Stimulated activated effector memory CD8-positive, alpha-beta T cell treated with anti-CD3 and anti-CD28 coated beads, Interleukin-12 subunit alpha, Interleukin-12 subunit beta, amount 100 ng/mL, for 72 hours (primary cell): Measurements from ENCODE around the gene CMIP.

Experiments
- ATAC-seq: fragments of 150-1000 bp; cut with Tn5 transposase; 2 replicates; pipeline ENCODE4 v1.10.0; 2021
- DNase-seq, 2 donors: peaks; one replicate each; pipeline ENCODE4 v3.0.0; 2021 to 2022; ENCODE audit warnings: low spot score in 2 of 2
- H3K27ac Mint-ChIP-seq: one replicate; pipeline ENCODE4 v1.8.0; 2022; ENCODE audit warnings: mild to moderate bottlenecking, mixed read lengths
- H3K36me3 Mint-ChIP-seq: one replicate; pipeline ENCODE4 v1.8.0; 2022; ENCODE audit warnings: mild to moderate bottlenecking, mixed read lengths
- H3K4me1 Mint-ChIP-seq: one replicate; pipeline ENCODE4 v1.8.0; 2022; ENCODE audit warnings: mixed read lengths
- H3K4me3 Mint-ChIP-seq: one replicate; pipeline ENCODE4 v1.8.0; 2022; ENCODE audit warnings: mild to moderate bottlenecking, mixed read lengths
- H3K9me3 Mint-ChIP-seq: one replicate; pipeline ENCODE4 v1.8.0; 2022; ENCODE audit warnings: mixed read lengths

The CMIP gene

DNA sequence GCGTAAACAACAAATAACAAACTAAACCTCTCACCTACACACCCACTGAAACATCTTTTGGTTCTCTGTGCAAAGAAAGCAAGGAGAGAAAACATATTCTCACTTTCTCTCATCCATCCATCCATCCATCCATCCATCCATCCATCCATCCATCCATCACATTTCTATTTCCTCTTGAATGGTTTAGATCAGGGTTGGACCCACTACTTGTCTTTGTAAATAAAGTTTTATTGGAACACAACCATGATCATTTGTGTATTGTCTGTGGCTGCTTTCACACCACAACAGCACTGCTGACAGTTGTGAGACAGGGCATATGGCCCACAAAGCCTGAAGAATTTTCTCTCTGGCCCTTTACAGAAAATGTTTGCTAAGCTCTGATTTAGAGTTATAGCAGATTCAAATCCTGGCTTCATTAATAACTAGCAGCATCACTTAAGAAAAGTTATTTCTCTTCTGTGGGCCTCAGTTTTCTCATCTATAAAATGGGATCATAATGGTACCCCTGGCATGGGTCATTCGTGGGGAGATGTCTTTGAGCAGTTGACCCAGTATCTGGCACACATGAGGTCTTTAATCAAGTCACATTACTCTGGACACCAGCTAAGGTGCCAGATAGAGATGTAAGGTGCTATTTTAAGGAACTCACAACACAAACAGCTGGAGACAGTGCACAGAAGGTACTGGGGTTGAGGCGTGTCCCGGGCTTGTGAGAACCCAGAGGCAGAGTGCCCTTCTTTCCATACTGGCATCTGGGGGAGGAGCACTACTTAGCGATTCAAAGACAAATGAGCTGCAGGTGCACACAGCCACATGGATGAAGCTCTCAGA lies 146.3 kb downstream of the CMIP start:
- H3K4me1 Mint-ChIP-seq: peaks cover 81% of the 10 kb centered on the region
- ATAC-seq (no peak), DNase-seq (no peak)
- no peak overlapping the region for H3K4me3 Mint-ChIP-seq
- H3K9me3 Mint-ChIP-seq: no peaks in the 10 kb centered on the region
- peaks cover 25% of the 10 kb centered on the region for H3K36me3 Mint-ChIP-seq
- peak overlapping the region; percentile 77 for H3K27ac Mint-ChIP-seq

- no peaks in the 10 kb centered on the region for H3K9me3 Mint-ChIP-seq
- DNase-seq: no peak
- peaks cover 83% of the 10 kb centered on the region for H3K4me1 Mint-ChIP-seq
- H3K36me3 Mint-ChIP-seq: peaks cover 25% of the 10 kb centered on the region
- no peak overlapping the region for H3K4me3 Mint-ChIP-seq
- H3K27ac Mint-ChIP-seq: peak overlapping the region; percentile 77
- ATAC-seq: no peak
These were observed 146.9 kb downstream of the CMIP start for GRCh38 chr16:81591545-81591870.

- peak overlapping the region; percentile 77 for H3K27ac Mint-ChIP-seq
- H3K4me3 Mint-ChIP-seq: no peak overlapping the region
- DNase-seq (no peak), ATAC-seq (no peak)
- peaks cover 86% of the 10 kb centered on the region for H3K4me1 Mint-ChIP-seq
- H3K36me3 Mint-ChIP-seq: peaks cover 23% of the 10 kb centered on the region
- H3K9me3 Mint-ChIP-seq: no peaks in the 10 kb centered on the region
These were observed 147.8 kb downstream of the CMIP start for GRCh38 chr16:81592353-81592866.

DNA sequence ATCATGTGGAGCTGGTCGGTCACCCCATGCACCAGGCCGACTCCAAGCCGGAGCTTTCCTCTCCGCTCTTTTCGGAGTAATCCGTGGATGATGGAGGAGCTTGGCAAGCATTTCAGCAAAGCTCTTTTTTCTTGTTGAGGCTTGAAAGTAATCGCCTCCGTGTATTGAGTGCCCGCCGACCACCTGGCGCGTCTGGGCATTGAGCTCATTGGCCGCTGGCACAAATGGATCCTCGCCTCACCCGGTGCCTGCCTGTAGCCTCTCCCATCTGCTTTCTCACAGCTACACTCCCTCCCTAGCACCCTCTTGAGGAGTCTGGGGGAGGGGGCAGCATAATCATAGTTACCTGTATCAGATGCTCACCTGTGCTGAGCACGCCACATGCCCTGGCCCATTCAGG lies 148.9 kb downstream of the CMIP start:
- no peak overlapping the region for H3K4me3 Mint-ChIP-seq
- DNase-seq (no peak), ATAC-seq (no peak)
- peaks cover 15% of the 10 kb centered on the region for H3K36me3 Mint-ChIP-seq
- H3K9me3 Mint-ChIP-seq: no peaks in the 10 kb centered on the region
- H3K27ac Mint-ChIP-seq: no peak overlapping the region
- H3K4me1 Mint-ChIP-seq: peaks cover 86% of the 10 kb centered on the region

- peak; percentile 91 for ATAC-seq
- H3K9me3 Mint-ChIP-seq: no peaks in the 10 kb centered on the region
- H3K4me3 Mint-ChIP-seq: no peak overlapping the region
- no peak for DNase-seq
- H3K27ac Mint-ChIP-seq: peak overlapping the region; percentile 96
- peaks cover 7% of the 10 kb centered on the region for H3K36me3 Mint-ChIP-seq
- peaks cover 86% of the 10 kb centered on the region for H3K4me1 Mint-ChIP-seq
These were observed 151.2 kb downstream of the CMIP start for GRCh38 chr16:81595629-81596292.

DNA sequence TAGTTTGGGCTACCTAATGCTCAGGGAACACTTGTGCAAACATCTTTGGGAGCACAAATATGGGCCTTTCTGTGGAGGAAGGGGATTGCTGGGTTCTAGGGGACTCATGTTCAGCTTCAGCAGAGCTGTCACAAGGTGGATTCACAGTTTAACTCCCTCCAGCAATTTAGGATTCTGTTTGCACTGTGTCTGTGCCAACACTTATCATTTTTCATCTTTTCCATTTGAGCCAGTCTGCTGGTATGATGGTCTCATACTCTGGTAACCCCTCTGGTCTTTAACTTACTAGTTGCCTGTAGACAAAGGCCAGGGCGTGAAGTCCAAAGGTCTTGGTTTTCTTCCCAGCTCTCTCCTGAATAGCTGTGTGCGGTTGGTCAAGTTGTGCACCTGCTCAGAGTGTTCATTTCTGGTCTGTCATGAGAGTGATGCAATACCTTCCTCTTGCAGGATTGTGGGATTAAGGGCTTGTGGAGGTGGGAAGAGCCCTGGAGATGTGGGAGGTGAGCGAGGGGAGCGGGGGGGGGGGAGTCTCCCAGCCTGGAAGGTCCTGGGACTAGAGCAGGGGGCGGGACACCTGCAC lies 152.6 kb downstream of the CMIP start:
- no peak overlapping the region for H3K4me3 Mint-ChIP-seq
- H3K9me3 Mint-ChIP-seq: no peaks in the 10 kb centered on the region
- no peak for ATAC-seq
- DNase-seq: no peak
- H3K4me1 Mint-ChIP-seq: peaks cover 78% of the 10 kb centered on the region
- H3K36me3 Mint-ChIP-seq: peaks cover 7% of the 10 kb centered on the region
- H3K27ac Mint-ChIP-seq: no peak overlapping the region

- H3K27ac Mint-ChIP-seq: peak overlapping the region; percentile 34
- DNase-seq (no peak), ATAC-seq (no peak)
- peaks cover 7% of the 10 kb centered on the region for H3K36me3 Mint-ChIP-seq
- no peaks in the 10 kb centered on the region for H3K9me3 Mint-ChIP-seq
- peaks cover 73% of the 10 kb centered on the region for H3K4me1 Mint-ChIP-seq
- H3K4me3 Mint-ChIP-seq: no peak overlapping the region
These were observed 153.5 kb downstream of the CMIP start for GRCh38 chr16:81598083-81598482.

GRCh38 chr16:81599034-81599744 lies 154.6 kb downstream of the CMIP start:
- no peak overlapping the region for H3K4me3 Mint-ChIP-seq
- peaks cover 64% of the 10 kb centered on the region for H3K4me1 Mint-ChIP-seq
- no peaks in the 10 kb centered on the region for H3K9me3 Mint-ChIP-seq
- ATAC-seq (no peak), DNase-seq (no peak)
- H3K27ac Mint-ChIP-seq: peak overlapping the region; percentile 64
- peaks cover 7% of the 10 kb centered on the region for H3K36me3 Mint-ChIP-seq

GRCh38 chr16:81600275-81600674 lies 155.7 kb downstream of the CMIP start:
- no peak for DNase-seq
- Mint-ChIP-seq H3K27ac (no peak overlapping the region), H3K4me1 (peaks cover 59% of the 10 kb centered on the region), H3K9me3 (no peaks in the 10 kb centered on the region), H3K4me3 (no peak overlapping the region), H3K36me3 (peaks cover 4% of the 10 kb centered on the region)
- ATAC-seq: no peak

DNA sequence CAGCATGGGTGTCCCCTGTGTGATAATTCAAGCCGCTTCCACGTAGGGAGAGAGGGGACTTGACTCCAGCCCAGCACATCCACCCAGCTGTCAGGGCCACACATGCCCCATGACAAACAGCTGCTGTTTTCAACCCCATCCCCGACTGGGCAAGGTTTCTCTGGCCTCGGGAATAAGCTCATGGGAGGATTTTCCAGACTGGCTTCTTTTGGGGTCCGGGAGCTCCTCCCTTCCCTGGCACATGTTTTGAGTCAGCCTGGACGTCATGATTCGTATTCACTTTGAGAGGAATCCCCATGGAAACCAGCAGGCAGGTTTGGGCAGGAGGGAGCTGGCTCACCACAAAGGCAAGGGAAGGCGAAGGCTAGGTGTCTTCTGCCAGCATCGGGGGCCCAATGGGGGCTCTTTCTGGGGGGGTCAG lies 156.4 kb downstream of the CMIP start:
- Mint-ChIP-seq H3K36me3 (no peaks in the 10 kb centered on the region), H3K9me3 (no peaks in the 10 kb centered on the region), H3K4me3 (no peak overlapping the region), H3K27ac (peak overlapping the region; percentile 50), H3K4me1 (peaks cover 52% of the 10 kb centered on the region)
- DNase-seq: no peak
- ATAC-seq: no peak

DNA sequence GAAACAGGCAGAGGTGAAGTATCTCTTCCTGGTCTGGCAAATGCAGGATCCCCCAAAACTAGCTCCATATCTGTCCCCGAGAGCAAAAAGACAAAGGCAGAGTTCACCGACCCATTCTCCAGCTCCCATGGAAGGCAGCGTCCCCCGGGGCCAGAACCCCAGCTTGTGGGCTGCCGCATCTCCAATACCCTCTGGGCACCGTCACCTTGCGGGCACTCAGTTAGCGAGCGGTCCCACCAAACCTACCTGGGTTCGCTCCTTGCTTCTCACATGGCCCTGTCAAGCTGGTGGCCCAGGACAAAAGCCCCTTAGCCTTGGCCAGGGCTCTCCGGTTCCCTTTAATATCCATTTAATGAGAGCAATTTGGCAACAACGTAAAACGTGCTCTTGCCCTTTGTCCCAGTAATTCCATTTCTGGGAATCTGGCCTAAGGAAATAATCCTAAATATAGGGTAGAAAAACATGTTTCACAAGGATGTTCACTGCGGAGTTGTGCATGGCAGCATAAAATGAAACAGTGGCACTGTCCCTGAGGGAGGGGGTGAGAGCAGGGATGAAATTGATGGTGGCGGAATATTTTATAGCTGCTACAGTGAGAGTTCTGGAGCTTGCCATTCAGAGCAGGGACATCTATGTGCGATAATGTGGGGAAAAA lies 157.1 kb downstream of the CMIP start:
- ATAC-seq (no peak), DNase-seq (no peak)
- Mint-ChIP-seq H3K9me3 (no peaks in the 10 kb centered on the region), H3K4me3 (no peak overlapping the region), H3K4me1 (peaks cover 50% of the 10 kb centered on the region), H3K36me3 (peaks cover 6% of the 10 kb centered on the region), H3K27ac (peak overlapping the region; percentile 50)

DNA sequence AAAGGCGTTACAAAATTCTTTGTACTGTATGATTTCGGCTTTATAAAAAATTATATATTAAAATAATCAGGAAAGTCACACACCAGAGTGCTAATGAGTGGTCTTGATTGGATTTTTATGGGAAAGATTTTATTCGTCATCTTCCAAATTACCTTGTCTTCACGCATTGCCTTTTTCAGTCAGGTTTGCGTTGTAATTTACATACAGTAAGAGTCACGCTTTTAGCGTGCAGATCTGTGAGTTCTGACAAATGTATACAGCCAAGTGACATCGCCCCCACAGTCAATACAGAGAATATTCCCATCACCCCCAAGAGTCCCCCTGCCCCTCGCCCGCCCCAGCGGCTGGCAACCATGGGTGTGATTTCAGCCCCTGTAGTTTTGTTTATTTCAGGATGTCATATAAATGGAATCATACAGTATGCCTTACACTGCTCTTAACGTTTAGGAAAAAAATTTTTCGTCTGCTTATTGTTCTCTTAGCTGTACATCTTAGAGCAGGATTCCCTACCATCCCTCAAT lies 157.7 kb downstream of the CMIP start:
- no peak overlapping the region for H3K27ac Mint-ChIP-seq

GRCh38 chr16:81602792-81603191 lies 158.2 kb downstream of the CMIP start:
- no peak overlapping the region for H3K27ac Mint-ChIP-seq
- H3K4me3 Mint-ChIP-seq: no peak overlapping the region
- H3K4me1 Mint-ChIP-seq: peaks cover 41% of the 10 kb centered on the region
- DNase-seq (no peak), ATAC-seq (no peak)
- no peaks in the 10 kb centered on the region for H3K9me3 Mint-ChIP-seq
- peaks cover 17% of the 10 kb centered on the region for H3K36me3 Mint-ChIP-seq

More for the DNA sequence above, 157.7 kb downstream of the CMIP start:
- ATAC-seq: no peak
- peaks cover 45% of the 10 kb centered on the region for H3K4me1 Mint-ChIP-seq
- H3K4me3 Mint-ChIP-seq: no peak overlapping the region
- no peak for DNase-seq
- H3K36me3 Mint-ChIP-seq: peaks cover 12% of the 10 kb centered on the region
- no peaks in the 10 kb centered on the region for H3K9me3 Mint-ChIP-seq

DNA sequence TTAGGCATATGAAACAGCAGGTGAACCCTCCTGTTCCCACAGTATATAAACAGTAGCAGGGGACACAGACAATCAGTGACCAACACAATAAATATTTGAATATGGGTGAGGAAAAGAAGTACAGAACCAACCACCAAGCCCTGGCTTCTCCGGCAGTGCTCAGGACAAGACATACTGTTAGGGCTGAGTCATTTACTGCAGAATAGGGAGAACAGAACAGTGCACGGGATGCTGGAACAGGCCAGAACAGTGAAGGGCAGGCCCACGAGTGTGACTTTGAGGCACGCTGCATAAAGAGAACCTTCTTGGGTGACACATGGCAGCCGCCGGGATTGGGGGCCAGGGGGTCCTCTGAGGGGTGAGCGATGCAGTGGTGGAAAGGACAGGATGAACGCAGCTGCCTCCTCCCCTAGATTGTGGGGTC lies 160.4 kb downstream of the CMIP start:
- no peak overlapping the region for H3K4me3 Mint-ChIP-seq
- DNase-seq: no peak
- no peaks in the 10 kb centered on the region for H3K9me3 Mint-ChIP-seq
- peaks cover 29% of the 10 kb centered on the region for H3K36me3 Mint-ChIP-seq
- H3K27ac Mint-ChIP-seq: peak overlapping the region; percentile 41
- ATAC-seq: peak; percentile 11
- H3K4me1 Mint-ChIP-seq: peaks cover 35% of the 10 kb centered on the region
